HEK293 (cell line): ENCODE data around the gene CIAO2A.
A peak's percentile ranks its signal among the peaks of the same experiment; 100 is the strongest.

Source experiments
- ATF2 ChIP-seq: fragments of 450-650 bp; formaldehyde crosslinking; IDR thresholded peaks from 2 replicates; pipeline ENCODE4 v1.5.1; 2016; ENCODE audit warnings: missing biosample characterization, missing genetic modification characterization, low read depth
- HOXC10 ChIP-seq: sonication (generic); formaldehyde crosslinking; IDR thresholded peaks from 2 replicates; pipeline ENCODE4 v1.8.1; 2023; ENCODE audit warnings: mild to moderate bottlenecking, missing genetic modification reagents
- KLF1 ChIP-seq: fragments of 450-650 bp; formaldehyde crosslinking; IDR thresholded peaks from 2 replicates; pipeline ENCODE4 v1.5.1; 2016; ENCODE audit warnings: missing biosample characterization, missing genetic modification characterization
- OVOL3 ChIP-seq: fragments of 450-650 bp; formaldehyde crosslinking; IDR thresholded peaks from 2 replicates; pipeline ENCODE4 v1.5.1; 2016; ENCODE audit warnings: missing biosample characterization, missing genetic modification characterization
- PRDM1 ChIP-seq: fragments of 450-650 bp; formaldehyde crosslinking; IDR thresholded peaks from 2 replicates; pipeline ENCODE4; 2016; ENCODE audit warnings: missing biosample characterization, missing genetic modification characterization
- SP7 ChIP-seq: fragments of 450-650 bp; formaldehyde crosslinking; IDR thresholded peaks from 2 replicates; pipeline ENCODE4 v1.5.1; 2016; ENCODE audit warnings: missing biosample characterization, missing genetic modification characterization
- ZBTB21 ChIP-seq: fragments of 450-650 bp; formaldehyde crosslinking; IDR thresholded peaks from 2 replicates; pipeline ENCODE4 v1.5.1; 2017; ENCODE audit warnings: missing biosample characterization, missing genetic modification characterization
- ZBTB48 ChIP-seq: fragments of 450-650 bp; formaldehyde crosslinking; IDR thresholded peaks from 2 replicates; pipeline ENCODE4 v1.5.1; 2016; ENCODE audit warnings: missing biosample characterization, missing genetic modification characterization
- ZBTB8A ChIP-seq: fragments of 450-650 bp; formaldehyde crosslinking; IDR thresholded peaks from 2 replicates; pipeline ENCODE4 v1.5.1; 2016; ENCODE audit warnings: missing biosample characterization, missing genetic modification characterization
- ZNF112 ChIP-seq: fragments of 450-650 bp; formaldehyde crosslinking; IDR thresholded peaks from 2 replicates; pipeline ENCODE4 v1.5.0; 2017; ENCODE audit warnings: missing biosample characterization, missing genetic modification characterization
- ZNF184 ChIP-seq: fragments of 450-650 bp; IDR thresholded peaks from 2 replicates; pipeline ENCODE4 v1.5.1; 2018; ENCODE audit warnings: missing biosample characterization, mild to moderate bottlenecking, missing genetic modification characterization
- ZNF211 ChIP-seq: fragments of 450-650 bp; formaldehyde crosslinking; IDR thresholded peaks from 2 replicates; pipeline ENCODE4 v1.5.1; 2016; ENCODE audit warnings: low read depth, missing biosample characterization, missing genetic modification characterization
- ZNF223 ChIP-seq: fragments of 450-650 bp; formaldehyde crosslinking; IDR thresholded peaks from 2 replicates; pipeline ENCODE4 v1.5.1; 2016; ENCODE audit warnings: missing biosample characterization, missing genetic modification characterization
- ZNF311 ChIP-seq: fragments of 450-650 bp; formaldehyde crosslinking; IDR thresholded peaks from 2 replicates; pipeline ENCODE4 v1.5.1; 2017; ENCODE audit warnings: missing biosample characterization, missing genetic modification characterization, borderline replicate concordance
- ZNF426 ChIP-seq: fragments of 450-650 bp; formaldehyde crosslinking; IDR thresholded peaks from 2 replicates; pipeline ENCODE4 v1.5.1; 2017; ENCODE audit warnings: missing biosample characterization, missing genetic modification characterization, mild to moderate bottlenecking, inconsistent platforms, moderate library complexity
- ZNF560 ChIP-seq: fragments of 450-650 bp; formaldehyde crosslinking; IDR thresholded peaks from 2 replicates; pipeline ENCODE4 v1.5.1; 2017; ENCODE audit warnings: missing biosample characterization, missing genetic modification characterization, borderline replicate concordance
- ZNF600 ChIP-seq: fragments of 450-650 bp; formaldehyde crosslinking; IDR thresholded peaks from 2 replicates; pipeline ENCODE4 v1.5.1; 2016; ENCODE audit warnings: missing biosample characterization, missing genetic modification characterization
- ZNF639 ChIP-seq: fragments of 450-650 bp; formaldehyde crosslinking; IDR thresholded peaks from 2 replicates; pipeline ENCODE4 v1.5.1; 2016; ENCODE audit warnings: missing biosample characterization, missing genetic modification characterization
- ZNF658 ChIP-seq: fragments of 450-650 bp; formaldehyde crosslinking; IDR thresholded peaks from 2 replicates; pipeline ENCODE4; 2016; ENCODE audit warnings: missing biosample characterization, missing genetic modification characterization
- ZNF664 ChIP-seq: fragments of 450-650 bp; formaldehyde crosslinking; IDR thresholded peaks from 2 replicates; pipeline ENCODE4 v1.5.1; 2016; ENCODE audit warnings: missing biosample characterization, missing genetic modification characterization
- ZSCAN4 ChIP-seq: fragments of 450-650 bp; formaldehyde crosslinking; IDR thresholded peaks from 2 replicates; pipeline ENCODE4 v1.5.1; 2017; ENCODE audit warnings: missing biosample characterization, missing genetic modification characterization
- TF ChIP-seq, protein P1 (sequence below): fragments of 450-650 bp; formaldehyde crosslinking; IDR thresholded peaks from 2 replicates; pipeline ENCODE4 v1.5.1; 2016; ENCODE audit warnings: missing biosample characterization, missing genetic modification characterization
- TF ChIP-seq, protein P2 (sequence below): fragments of 450-650 bp; formaldehyde crosslinking; IDR thresholded peaks from 2 replicates; pipeline ENCODE4 v1.5.1; 2016; ENCODE audit warnings: missing biosample characterization, missing genetic modification characterization
- TF ChIP-seq, protein P3 (sequence below): fragments of 450-650 bp; formaldehyde crosslinking; optimal IDR thresholded peaks from 2 replicates; pipeline ENCODE3; 2016; ENCODE audit warnings: missing biosample characterization, mild to moderate bottlenecking, missing genetic modification characterization

Gene CIAO2A

DNA sequence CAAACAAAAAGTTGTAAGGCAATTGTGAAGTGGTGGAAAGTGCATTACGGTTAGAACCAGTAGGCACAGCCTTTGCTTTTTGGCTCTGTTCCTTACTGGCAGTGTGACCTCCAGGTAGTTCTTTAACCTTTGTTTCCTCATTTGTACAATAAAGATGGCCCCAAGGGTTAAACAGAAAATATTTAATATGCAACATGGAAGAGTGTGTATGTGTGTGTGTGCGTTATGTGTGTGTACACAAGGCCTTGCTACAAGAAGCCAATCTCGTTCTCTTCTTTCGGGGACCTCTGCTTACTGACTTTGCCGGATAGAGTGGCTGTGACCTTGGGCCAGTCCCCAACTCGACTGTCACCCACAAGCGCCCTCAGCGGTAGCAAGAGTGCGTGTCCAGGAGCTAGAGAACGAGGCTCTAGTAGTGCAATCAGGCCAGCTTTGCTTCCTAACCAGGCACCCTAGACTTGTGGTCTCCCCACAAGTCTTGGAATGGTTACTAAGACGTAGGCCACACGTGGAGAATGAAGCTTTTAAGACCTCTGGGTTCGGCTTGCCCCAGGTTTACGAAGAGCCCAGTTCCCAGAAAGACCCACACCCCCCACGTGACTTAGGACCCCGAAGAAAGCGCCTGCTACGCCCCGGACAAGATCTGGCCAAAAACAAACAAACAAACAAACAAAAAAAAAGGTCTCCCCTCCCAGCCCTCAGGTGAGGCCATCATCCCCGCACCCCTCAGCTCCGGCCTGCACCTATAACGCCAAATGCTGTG is 593 bp downstream of the CIAO2A start (continued):
- TF ChIP-seq, protein P1, sequence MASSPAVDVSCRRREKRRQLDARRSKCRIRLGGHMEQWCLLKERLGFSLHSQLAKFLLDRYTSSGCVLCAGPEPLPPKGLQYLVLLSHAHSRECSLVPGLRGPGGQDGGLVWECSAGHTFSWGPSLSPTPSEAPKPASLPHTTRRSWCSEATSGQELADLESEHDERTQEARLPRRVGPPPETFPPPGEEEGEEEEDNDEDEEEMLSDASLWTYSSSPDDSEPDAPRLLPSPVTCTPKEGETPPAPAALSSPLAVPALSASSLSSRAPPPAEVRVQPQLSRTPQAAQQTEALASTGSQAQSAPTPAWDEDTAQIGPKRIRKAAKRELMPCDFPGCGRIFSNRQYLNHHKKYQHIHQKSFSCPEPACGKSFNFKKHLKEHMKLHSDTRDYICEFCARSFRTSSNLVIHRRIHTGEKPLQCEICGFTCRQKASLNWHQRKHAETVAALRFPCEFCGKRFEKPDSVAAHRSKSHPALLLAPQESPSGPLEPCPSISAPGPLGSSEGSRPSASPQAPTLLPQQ (tag by site-specific recombination), result no peak
- TF ChIP-seq ZNF560 (tag by site-specific recombination), result no peak
- TF ChIP-seq ZNF426 (tag by site-specific recombination), result no peak
- peak; percentile 39; the same call in 1 of the 2 replicates for TF ChIP-seq SP7
- no peak for TF ChIP-seq ATF2 (tag by site-specific recombination)
- TF ChIP-seq HOXC10 (CRISPR knock-in tag), result no peak
- no peak for TF ChIP-seq ZNF112 (tag by site-specific recombination)
- 0 out of 2 replicates have a peak, but pooled peaks have one; percentile 5 for TF ChIP-seq ZNF664 (tag by site-specific recombination)
- TF ChIP-seq ZNF184, result no peak
- TF ChIP-seq ZNF600 (tag by site-specific recombination), result peak; percentile 14; the same call in 1 of the 2 replicates
- no peak for TF ChIP-seq ZNF211
- 0 out of 2 replicates have a peak, but pooled peaks have one; percentile 52 for TF ChIP-seq OVOL3 (tag by site-specific recombination)
- TF ChIP-seq ZBTB48, result 0 out of 2 replicates have a peak, but pooled peaks have one; percentile 13
- peak; percentile 47 for TF ChIP-seq ZBTB8A (tag by site-specific recombination)
- no peak for TF ChIP-seq ZNF639 (tag by site-specific recombination)
- TF ChIP-seq ZSCAN4 (tag by site-specific recombination), result peak; percentile 74
- no peak for TF ChIP-seq ZNF223
- no peak for TF ChIP-seq PRDM1 (tag by site-specific recombination)
- TF ChIP-seq, protein P2, sequence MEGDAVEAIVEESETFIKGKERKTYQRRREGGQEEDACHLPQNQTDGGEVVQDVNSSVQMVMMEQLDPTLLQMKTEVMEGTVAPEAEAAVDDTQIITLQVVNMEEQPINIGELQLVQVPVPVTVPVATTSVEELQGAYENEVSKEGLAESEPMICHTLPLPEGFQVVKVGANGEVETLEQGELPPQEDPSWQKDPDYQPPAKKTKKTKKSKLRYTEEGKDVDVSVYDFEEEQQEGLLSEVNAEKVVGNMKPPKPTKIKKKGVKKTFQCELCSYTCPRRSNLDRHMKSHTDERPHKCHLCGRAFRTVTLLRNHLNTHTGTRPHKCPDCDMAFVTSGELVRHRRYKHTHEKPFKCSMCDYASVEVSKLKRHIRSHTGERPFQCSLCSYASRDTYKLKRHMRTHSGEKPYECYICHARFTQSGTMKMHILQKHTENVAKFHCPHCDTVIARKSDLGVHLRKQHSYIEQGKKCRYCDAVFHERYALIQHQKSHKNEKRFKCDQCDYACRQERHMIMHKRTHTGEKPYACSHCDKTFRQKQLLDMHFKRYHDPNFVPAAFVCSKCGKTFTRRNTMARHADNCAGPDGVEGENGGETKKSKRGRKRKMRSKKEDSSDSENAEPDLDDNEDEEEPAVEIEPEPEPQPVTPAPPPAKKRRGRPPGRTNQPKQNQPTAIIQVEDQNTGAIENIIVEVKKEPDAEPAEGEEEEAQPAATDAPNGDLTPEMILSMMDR (tag by site-specific recombination), result peak; percentile 26; the same call in 1 of the 2 replicates
- TF ChIP-seq ZBTB21 (tag by site-specific recombination), result no peak
- 0 out of 2 replicates have a peak, but pooled peaks have one; percentile 20 for TF ChIP-seq KLF1 (tag by site-specific recombination)
- no peak for TF ChIP-seq ZNF658 (tag by site-specific recombination)
- TF ChIP-seq, protein P3, sequence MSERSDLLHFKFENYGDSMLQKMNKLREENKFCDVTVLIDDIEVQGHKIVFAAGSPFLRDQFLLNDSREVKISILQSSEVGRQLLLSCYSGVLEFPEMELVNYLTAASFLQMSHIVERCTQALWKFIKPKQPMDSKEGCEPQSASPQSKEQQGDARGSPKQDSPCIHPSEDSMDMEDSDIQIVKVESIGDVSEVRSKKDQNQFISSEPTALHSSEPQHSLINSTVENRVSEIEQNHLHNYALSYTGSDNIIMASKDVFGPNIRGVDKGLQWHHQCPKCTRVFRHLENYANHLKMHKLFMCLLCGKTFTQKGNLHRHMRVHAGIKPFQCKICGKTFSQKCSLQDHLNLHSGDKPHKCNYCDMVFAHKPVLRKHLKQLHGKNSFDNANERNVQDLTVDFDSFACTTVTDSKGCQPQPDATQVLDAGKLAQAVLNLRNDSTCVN (tag by site-specific recombination), result no peak
- TF ChIP-seq ZNF311 (tag by site-specific recombination), result no peak
- TF ChIP-seq, all 188 proteins: peak for 10
